Osteocyte (in vitro differentiated cells): ENCODE data around the gene EEF1G. TPM values are rescaled to one million over a fixed set of nuclear protein-coding genes. Genes with fewer than 3 reads are reported as not detected.

Source experiments
- DNase-seq: peaks from one replicate; pipeline ENCODE4 v3.0.0; 2021; ENCODE audit warnings: mixed read lengths; ENCODE audit not compliant: unreplicated experiment; ENCODE audit errors: extremely low spot score
- H3K27ac Mint-ChIP-seq: one replicate; pipeline ENCODE4 v1.8.0; 2021; ENCODE audit warnings: mild to moderate bottlenecking, mixed read lengths; ENCODE audit not compliant: unreplicated experiment
- H3K27me3 Mint-ChIP-seq: one replicate; pipeline ENCODE4 v1.8.0; 2021; ENCODE audit warnings: mixed read lengths; ENCODE audit not compliant: unreplicated experiment
- H3K36me3 Mint-ChIP-seq: one replicate; pipeline ENCODE4 v1.8.0; 2021; ENCODE audit warnings: mixed read lengths; ENCODE audit not compliant: unreplicated experiment
- H3K4me1 Mint-ChIP-seq: one replicate; pipeline ENCODE4 v1.8.0; 2021; ENCODE audit warnings: mixed read lengths; ENCODE audit not compliant: unreplicated experiment
- H3K4me3 Mint-ChIP-seq: one replicate; pipeline ENCODE4 v1.8.0; 2021; ENCODE audit warnings: mild to moderate bottlenecking, moderate library complexity, mixed read lengths; ENCODE audit not compliant: unreplicated experiment
- H3K9me3 Mint-ChIP-seq: one replicate; pipeline ENCODE4 v1.8.0; 2021; ENCODE audit warnings: mixed read lengths; ENCODE audit not compliant: unreplicated experiment
- total RNA-seq: library from RNA; stranded (reverse); gene quantifications from 2 replicates; pipeline ENCODE4 v1.2.1, GENCODE V29; 2021
- TF ChIP-seq, protein P1 (sequence below): fragments of 200-600 bp; sonication (generic); IDR thresholded peaks from 2 replicates; pipeline ENCODE4 v1.5.0; 2021; ENCODE audit warnings: antibody characterized with exemption, mild to moderate bottlenecking, moderate library complexity

The EEF1G gene
- total RNA-seq, 1 donor from 2014 or later = 1,404 TPM

- Mint-ChIP-seq H3K27me3 (no peaks in the 10 kb centered on the region), H3K27ac (peak overlapping the region; percentile 95), H3K9me3 (no peaks in the 10 kb centered on the region), H3K36me3 (no peaks in the 10 kb centered on the region), H3K4me3 (peak overlapping the region; percentile 97), H3K4me1 (peaks cover 77% of the 10 kb centered on the region)
- no peak for DNase-seq
- TF ChIP-seq, protein P1, sequence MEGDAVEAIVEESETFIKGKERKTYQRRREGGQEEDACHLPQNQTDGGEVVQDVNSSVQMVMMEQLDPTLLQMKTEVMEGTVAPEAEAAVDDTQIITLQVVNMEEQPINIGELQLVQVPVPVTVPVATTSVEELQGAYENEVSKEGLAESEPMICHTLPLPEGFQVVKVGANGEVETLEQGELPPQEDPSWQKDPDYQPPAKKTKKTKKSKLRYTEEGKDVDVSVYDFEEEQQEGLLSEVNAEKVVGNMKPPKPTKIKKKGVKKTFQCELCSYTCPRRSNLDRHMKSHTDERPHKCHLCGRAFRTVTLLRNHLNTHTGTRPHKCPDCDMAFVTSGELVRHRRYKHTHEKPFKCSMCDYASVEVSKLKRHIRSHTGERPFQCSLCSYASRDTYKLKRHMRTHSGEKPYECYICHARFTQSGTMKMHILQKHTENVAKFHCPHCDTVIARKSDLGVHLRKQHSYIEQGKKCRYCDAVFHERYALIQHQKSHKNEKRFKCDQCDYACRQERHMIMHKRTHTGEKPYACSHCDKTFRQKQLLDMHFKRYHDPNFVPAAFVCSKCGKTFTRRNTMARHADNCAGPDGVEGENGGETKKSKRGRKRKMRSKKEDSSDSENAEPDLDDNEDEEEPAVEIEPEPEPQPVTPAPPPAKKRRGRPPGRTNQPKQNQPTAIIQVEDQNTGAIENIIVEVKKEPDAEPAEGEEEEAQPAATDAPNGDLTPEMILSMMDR = no peak
Observed at GRCh38 chr11:62543680-62544444, 29.8 kb downstream of the EEF1G start.

DNA sequence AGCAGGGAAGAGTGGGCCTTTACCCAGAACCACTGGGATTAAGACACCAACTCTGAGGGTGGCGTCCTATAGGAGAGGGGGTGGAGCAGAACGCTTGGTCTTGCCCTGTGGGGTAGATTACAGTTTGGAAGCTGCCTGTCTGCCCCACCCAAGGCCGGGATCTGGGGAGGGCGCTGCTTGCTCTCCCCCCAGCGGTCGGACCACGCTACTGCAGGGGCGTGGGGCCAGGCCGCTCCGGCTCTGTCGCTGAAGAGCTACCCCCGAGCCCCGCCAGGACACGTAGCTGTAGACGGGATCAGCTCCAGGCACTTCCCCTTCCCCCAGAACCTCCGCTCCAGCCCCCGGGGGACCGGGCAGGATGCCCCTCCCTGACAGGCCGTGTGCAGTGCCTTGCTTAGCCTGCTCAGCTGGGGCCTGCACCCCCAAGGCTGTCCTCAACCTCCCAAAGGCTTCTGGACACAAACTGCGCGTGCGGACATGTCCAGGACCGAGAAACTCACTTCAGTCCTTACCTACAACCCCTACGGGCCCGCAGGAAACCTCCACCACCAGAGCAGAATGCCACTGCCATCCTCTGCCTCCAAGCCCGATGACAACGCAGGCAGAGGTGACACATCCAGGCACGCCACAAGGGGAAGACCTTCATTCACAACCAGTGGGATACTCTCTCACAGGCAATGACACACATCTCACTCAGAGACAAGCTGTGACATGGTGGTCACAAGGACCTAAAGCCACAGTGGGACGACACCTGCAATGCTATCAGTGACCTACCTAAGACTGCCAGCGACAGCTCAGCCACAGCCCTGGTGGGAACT is 30.7 kb downstream of the EEF1G start:
- Mint-ChIP-seq H3K27me3 (no peaks in the 10 kb centered on the region), H3K4me1 (peaks cover 80% of the 10 kb centered on the region), H3K36me3 (no peaks in the 10 kb centered on the region), H3K4me3 (peak overlapping the region; percentile 97), H3K27ac (peak overlapping the region; percentile 95), H3K9me3 (no peaks in the 10 kb centered on the region)
- peak; percentile 93 for DNase-seq
- TF ChIP-seq, protein P1 = peak; percentile 99

GRCh38 chr11:62542111-62542745 is 31.5 kb downstream of the EEF1G start:
- no peak for DNase-seq
- Mint-ChIP-seq H3K4me1 (peaks cover 78% of the 10 kb centered on the region), H3K4me3 (peak overlapping the region; percentile 97), H3K9me3 (no peaks in the 10 kb centered on the region), H3K36me3 (no peaks in the 10 kb centered on the region), H3K27me3 (no peaks in the 10 kb centered on the region), H3K27ac (peak overlapping the region; percentile 95)
- TF ChIP-seq, protein P1 = no peak

DNA sequence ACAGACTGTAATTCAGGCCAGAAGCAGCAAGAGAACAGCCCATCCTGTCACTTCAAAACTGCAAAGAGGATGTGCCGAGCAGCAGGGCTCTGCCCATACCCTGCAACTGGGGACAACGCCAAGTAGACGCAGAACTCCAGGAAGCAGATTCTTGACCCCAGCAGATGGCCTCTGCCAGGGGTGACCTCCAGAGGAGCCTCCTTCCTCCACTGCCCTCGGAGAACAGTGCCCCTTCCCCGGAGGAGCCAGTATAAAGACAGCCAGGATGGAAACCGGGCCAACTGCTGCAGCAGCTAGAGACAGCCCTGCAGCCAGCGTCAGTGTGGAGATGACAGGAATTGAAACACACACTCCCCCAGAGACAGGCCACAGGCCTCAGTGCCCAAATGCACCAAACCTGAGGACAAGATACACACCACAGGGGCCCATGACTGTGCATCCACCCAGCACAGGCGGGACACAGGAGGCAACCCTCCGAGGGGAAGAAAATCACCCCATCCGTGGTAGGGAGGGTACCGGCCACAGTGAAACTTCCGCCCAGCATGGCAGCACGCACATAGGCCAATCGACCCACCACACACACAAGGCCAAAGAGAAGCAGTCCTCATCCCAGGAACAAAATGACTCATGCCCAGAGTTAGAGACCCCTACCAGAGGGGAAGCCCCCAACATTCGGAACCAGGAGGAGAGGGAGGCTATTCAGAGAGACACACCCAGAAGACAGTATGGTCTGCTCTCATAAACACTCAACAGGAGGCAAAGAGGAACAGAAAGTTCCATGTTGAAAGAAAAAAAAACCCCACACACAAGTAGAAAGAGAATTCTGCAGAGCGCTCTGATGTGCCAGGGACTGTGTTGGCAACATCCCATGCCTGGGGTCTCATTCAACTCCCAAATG is 32.6 kb downstream of the EEF1G start:
- DNase-seq = no peak
- no peaks in the 10 kb centered on the region for H3K9me3 Mint-ChIP-seq
- H3K36me3 Mint-ChIP-seq = peaks cover 4% of the 10 kb centered on the region
- peaks cover 84% of the 10 kb centered on the region for H3K4me1 Mint-ChIP-seq
- H3K4me3 Mint-ChIP-seq = peak overlapping the region; percentile 97
- peak overlapping the region; percentile 95 for H3K27ac Mint-ChIP-seq
- TF ChIP-seq, protein P1 = no peak
- no peaks in the 10 kb centered on the region for H3K27me3 Mint-ChIP-seq
